ENCODE results near the gene CCDC9B.

CCDC9B gene

GRCh38 chr15:40327457-40327856, 13.3 kb downstream of the CCDC9B start:
- no peak for DNase-seq

GRCh38 chr15:40325700-40326099, 15.0 kb downstream of the CCDC9B start:
- DNase-seq, result no peak

- DNase-seq, result no peak
Measured at GRCh38 chr15:40325188-40325587, 15.6 kb downstream of the CCDC9B start.

- DNase-seq, result no peak
Measured at GRCh38 chr15:40323953-40324937, 16.5 kb downstream of the CCDC9B start.

- peak; percentile 97 for DNase-seq
Measured at GRCh38 chr15:40323239-40323952, 17.3 kb downstream of the CCDC9B start, which contains the start of gene INAFM2. Gene INAFM2, plus strand, starts transcription at chr15:40323692. Its CDS starts 364 bp downstream, at chr15:40324056.

- peak; percentile 67 for DNase-seq
Measured at GRCh38 chr15:40322531-40323238, 18.1 kb downstream of the CCDC9B start.

- peak; percentile 63 for DNase-seq
Measured at GRCh38 chr15:40320931-40321371, 19.8 kb downstream of the CCDC9B start.

GRCh38 chr15:40320409-40320808, 20.3 kb downstream of the CCDC9B start:
- DNase-seq, result no peak

GRCh38 chr15:40317580-40317979, 23.2 kb downstream of the CCDC9B start:
- no peak for DNase-seq

- DNase-seq, result no peak
Measured at GRCh38 chr15:40316931-40317330, 23.8 kb downstream of the CCDC9B start.

- DNase-seq, result peak; percentile 29
Measured at GRCh38 chr15:40314723-40315276, 25.9 kb downstream of the CCDC9B start.

GRCh38 chr15:40313531-40314398, 27.0 kb downstream of the CCDC9B start:
- peak; percentile 48 for DNase-seq

- no peak for DNase-seq
Measured at GRCh38 chr15:40312370-40313158, 28.2 kb downstream of the CCDC9B start.

GRCh38 chr15:40310993-40311392, 29.7 kb downstream of the CCDC9B start:
- no peak for DNase-seq

- DNase-seq, result peak; percentile 33
Measured at GRCh38 chr15:40310001-40310959, 30.5 kb downstream of the CCDC9B start.

GRCh38 chr15:40309344-40309862, 31.3 kb downstream of the CCDC9B start:
- no peak for DNase-seq

- no peak for DNase-seq
Measured at GRCh38 chr15:40307421-40308211, 33.1 kb downstream of the CCDC9B start, which contains the start of gene PLCB2. Gene PLCB2, minus strand, starts transcription at chr15:40307935. Its CDS starts 263 bp downstream, at chr15:40307672.

GRCh38 chr15:40306908-40307307, 33.8 kb downstream of the CCDC9B start:
- DNase-seq, result no peak

Measured in fibroblast of skin of right quadriceps (primary cell).